Kidney epithelial cell (primary cell): ENCODE data around the gene VAV2. TPM values are rescaled to one million over a fixed set of nuclear protein-coding genes. Genes with fewer than 3 reads are reported as not detected.
"Not testable (repeated sequence)": the region's sequence is repeated elsewhere in the genome, so short reads cannot be mapped to it uniquely, and the experiment has no call there.

Source experiments
- DNase-seq: peaks from one replicate; pipeline ENCODE4 v3.0.0-alpha.2; 2010; ENCODE audit warnings: low read depth
- H3K27me3 ChIP-seq: 2 replicates; pipeline ENCODE4 v1.6.0; 2011; ENCODE audit warnings: low read length; ENCODE audit not compliant: control insufficient read depth, insufficient read depth
- H3K36me3 ChIP-seq: 2 replicates; pipeline ENCODE4 v1.5.1; 2011; ENCODE audit warnings: low read length; ENCODE audit not compliant: control insufficient read depth, insufficient read depth
- H3K4me3 ChIP-seq: 2 replicates; pipeline ENCODE4 v1.5.1; 2011; ENCODE audit warnings: low read depth, mild to moderate bottlenecking, control low read depth, low read length
- total RNA-seq: library from RNA; depleted of rRNA; stranded (reverse); fragments of >200 nt; gene quantifications from 2 replicates; pipeline ENCODE4 v1.2.3, GENCODE V29; 2015
- TF ChIP-seq, protein P1 (sequence below): IDR thresholded peaks from 2 replicates; pipeline ENCODE4 v1.5.1; 2011; ENCODE audit warnings: mild to moderate bottlenecking, moderate library complexity, low read length, control low read depth, inconsistent platforms; ENCODE audit not compliant: insufficient read depth, poor library complexity, severe bottlenecking

The VAV2 gene
- total RNA-seq, 1 donor from 2014 or later = 37.8 TPM

DNA sequence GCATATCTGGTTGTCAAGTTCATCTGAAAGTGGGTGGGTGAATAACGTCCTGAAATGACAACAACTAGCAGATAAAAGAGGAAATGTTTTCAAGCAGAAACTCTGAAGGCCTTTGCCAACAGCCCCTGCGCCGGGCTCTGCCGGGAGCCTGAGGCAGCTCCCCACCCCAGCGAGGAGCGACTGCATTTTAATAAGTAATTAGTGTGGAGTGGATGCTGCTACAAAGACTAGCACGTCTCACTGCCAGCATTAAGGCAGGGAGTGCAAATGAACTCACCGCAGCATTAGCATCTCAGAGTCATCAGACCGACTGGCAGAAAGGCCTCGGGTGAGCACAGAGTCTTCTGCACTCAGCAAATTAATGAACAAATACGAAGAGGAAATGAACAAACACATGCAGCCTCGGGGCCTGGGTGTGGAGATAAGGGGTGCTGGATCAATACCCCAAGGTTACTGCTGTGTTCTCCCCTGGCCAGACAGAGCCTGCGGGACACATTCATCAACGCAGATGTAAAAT, 63.8 kb downstream of the VAV2 start:
- Histone ChIP-seq H3K36me3 (peaks cover 1% of the 10 kb centered on the region), H3K4me3 (no peak overlapping the region), H3K27me3 (no peaks in the 10 kb centered on the region)
- TF ChIP-seq, protein P1, sequence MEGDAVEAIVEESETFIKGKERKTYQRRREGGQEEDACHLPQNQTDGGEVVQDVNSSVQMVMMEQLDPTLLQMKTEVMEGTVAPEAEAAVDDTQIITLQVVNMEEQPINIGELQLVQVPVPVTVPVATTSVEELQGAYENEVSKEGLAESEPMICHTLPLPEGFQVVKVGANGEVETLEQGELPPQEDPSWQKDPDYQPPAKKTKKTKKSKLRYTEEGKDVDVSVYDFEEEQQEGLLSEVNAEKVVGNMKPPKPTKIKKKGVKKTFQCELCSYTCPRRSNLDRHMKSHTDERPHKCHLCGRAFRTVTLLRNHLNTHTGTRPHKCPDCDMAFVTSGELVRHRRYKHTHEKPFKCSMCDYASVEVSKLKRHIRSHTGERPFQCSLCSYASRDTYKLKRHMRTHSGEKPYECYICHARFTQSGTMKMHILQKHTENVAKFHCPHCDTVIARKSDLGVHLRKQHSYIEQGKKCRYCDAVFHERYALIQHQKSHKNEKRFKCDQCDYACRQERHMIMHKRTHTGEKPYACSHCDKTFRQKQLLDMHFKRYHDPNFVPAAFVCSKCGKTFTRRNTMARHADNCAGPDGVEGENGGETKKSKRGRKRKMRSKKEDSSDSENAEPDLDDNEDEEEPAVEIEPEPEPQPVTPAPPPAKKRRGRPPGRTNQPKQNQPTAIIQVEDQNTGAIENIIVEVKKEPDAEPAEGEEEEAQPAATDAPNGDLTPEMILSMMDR = no peak
- DNase-seq = no peak

DNA sequence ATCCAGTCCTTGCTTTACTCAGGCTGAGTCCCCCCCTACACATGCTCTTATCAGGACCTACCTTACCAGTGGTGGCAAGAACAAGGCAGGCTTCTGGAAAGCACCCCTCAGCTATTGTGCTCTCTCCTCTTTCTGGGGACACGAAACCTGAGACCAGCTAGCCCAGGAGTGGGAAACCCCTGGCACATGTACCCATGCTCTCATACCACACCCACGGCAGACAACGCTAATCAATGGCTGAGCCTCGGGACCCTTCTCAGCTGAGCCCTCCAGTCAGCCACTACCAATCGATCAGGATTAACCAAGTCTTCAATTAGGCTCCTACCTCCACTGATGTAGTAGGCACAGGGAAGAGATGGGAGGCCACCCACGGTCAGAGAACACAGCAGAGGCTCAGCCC, 65.1 kb downstream of the VAV2 start:
- no peak overlapping the region for H3K4me3 ChIP-seq
- TF ChIP-seq, protein P1 = no peak
- DNase-seq = no peak
- H3K36me3 ChIP-seq = no peaks in the 10 kb centered on the region
- H3K27me3 ChIP-seq = no peaks in the 10 kb centered on the region

GRCh38 chr9:133926165-133926856, 65.8 kb downstream of the VAV2 start:
- no peaks in the 10 kb centered on the region for H3K36me3 ChIP-seq
- TF ChIP-seq, protein P1 = no peak
- DNase-seq = no peak
- H3K4me3 ChIP-seq = no peak overlapping the region
- no peaks in the 10 kb centered on the region for H3K27me3 ChIP-seq

DNA sequence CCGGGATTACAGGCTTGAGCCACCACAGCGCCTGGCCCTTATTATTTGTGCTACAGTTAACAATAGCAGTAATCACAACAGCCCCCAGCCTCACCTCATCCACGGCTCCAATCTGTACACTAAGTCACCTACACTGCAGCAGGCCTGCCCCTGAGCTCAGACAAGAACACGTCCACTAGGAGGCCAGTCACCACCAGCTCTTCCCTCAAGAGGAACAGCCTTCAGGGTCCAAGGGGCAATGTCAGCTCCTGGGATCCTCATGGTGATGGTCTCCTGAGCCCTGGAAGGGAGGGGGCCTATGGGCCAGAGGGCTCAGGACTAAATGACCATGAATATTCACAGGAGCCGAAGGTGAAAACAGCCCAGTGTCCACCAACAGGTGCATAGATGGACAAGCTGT, 67.7 kb downstream of the VAV2 start:
- Histone ChIP-seq H3K36me3 (no peaks in the 10 kb centered on the region), H3K27me3 (no peaks in the 10 kb centered on the region), H3K4me3 (no peak overlapping the region)
- TF ChIP-seq, protein P1 = no peak
- DNase-seq = no peak

DNA sequence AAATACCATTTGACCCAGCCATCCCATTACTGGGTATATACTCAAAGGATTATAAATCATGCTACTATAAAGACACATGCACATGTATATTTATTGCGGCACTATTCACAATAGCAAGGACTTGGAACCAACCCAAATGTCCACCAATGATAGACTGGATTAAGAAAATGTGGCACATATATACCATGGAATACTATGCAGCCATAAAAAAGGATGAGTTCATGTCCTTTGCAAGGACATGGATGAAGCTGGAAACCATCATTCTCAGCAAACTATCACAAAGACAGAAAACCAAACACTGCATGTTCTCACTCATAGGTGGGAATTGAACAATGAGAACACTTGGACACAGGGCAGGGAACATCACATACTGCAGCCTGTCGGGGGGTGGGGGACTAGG, 68.5 kb downstream of the VAV2 start:
- H3K36me3 ChIP-seq, DNase-seq, H3K4me3 ChIP-seq, H3K27me3 ChIP-seq: not testable (repeated sequence)

- TF ChIP-seq, protein P1 = no peak
- no peak overlapping the region for H3K4me3 ChIP-seq
- H3K27me3 ChIP-seq = no peaks in the 10 kb centered on the region
- DNase-seq = no peak
- no peaks in the 10 kb centered on the region for H3K36me3 ChIP-seq
These were observed 70.3 kb downstream of the VAV2 start for GRCh38 chr9:133921866-133922265.
